ENCODE data around the gene CYTH1. TPM values are rescaled to one million over a fixed set of nuclear protein-coding genes. Genes with fewer than 3 reads are reported as not detected.

CYTH1 gene
- polyA plus RNA-seq, 4 donors = 37.6 to 46.3 (median 38.9) TPM

- 87 to 90% (median 89%) methylated on average over 16 of the region's 16 CpGs for WGBS, 3 donors
- peaks cover 21 to 53% (median 44%) of the 10 kb centered on the region in 3 donors for H3K36me3 ChIP-seq (ENCODE audit: control insufficient read depth in 3 of 3, insufficient read depth in 2 of 3, low read depth in 1 of 3, low read length in 3 of 3)
- H3K27me3 ChIP-seq (ENCODE audit: control insufficient read depth in 3 of 3, insufficient read depth in 3 of 3, low read length in 3 of 3) = no peaks in the 10 kb centered on the region
- DNase-seq (no peak), FAIRE-seq (no peak)
- H3K27ac ChIP-seq (ENCODE audit: low read depth in 1 of 3, low read length in 2 of 3) = no peak overlapping the region
- H3K4me3 ChIP-seq (ENCODE audit: low read depth in 1 of 3, low read length in 3 of 3) = no peak overlapping the region
- H3K4me1 ChIP-seq (ENCODE audit: control insufficient read depth in 3 of 3, insufficient read depth in 2 of 3, low read depth in 1 of 3, low read length in 2 of 3) = no peaks in the 10 kb centered on the region
- no peaks in the 10 kb centered on the region for H3K9me3 ChIP-seq (ENCODE audit: control insufficient read depth in 2 of 2, insufficient read depth in 1 of 2, low read depth in 1 of 2, low read length in 1 of 2)
Observed at GRCh38 chr17:78694805-78695531, 87.1 kb downstream of the CYTH1 start.

DNA sequence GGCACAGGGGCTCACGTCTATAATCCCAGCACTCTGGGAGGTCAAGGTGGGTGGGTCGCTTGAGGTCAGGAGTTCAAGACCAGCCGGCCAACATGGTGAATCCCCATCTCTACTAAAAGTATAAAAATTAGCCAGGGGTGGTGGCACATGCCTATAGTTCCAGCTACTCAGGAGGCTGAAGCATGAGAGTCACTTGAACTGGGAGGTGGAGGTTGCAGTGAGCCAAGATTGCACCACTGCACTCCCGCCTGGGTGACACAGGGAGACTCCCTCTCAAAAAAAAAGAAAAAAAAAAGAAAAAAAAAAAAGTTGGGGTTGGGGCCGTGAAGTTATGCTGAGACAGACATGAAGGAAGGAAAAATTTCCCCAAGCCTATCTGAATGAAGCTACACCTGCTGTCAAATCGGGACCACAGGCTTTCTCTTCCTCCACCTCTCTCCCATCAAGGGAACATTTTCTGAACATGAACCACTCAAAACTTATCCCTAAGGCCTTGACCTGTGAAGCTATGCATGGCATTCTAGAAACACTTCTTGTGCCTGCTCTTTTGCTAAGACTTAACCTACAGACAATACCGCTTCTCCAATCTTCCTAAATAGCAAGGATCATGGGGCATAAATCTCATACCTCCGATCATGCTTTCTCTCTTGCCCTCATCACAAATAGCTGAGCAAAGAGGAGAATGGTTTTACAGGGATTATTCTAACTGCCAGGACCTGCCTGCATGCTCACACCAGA, 88.6 kb downstream of the CYTH1 start:
- no peak for DNase-seq

DNA sequence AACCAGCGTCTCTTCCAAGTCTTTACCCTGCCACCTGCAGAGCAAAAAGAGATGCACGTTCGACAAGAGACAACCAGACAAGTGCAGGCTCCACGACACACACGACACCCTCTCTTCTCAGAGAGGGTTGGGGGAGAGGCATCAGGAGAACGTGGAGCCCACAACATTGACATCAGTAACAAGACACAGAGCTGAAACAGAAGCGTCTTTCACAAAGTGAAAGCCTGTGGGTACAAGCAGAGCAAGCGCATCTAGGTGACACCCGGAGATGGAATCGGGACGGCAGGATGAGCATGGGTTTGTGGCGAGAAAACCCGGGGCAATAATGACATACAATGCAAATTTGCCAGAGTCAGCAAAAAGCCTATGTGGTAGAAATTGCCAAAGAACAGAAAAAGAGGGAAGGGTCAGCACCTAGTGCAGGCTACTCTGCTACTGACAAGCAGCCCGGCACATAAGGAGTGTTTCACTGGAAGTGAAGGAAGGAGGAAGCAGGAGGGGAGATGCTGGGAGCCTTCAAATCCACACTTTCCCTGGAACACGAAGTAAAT, 89.5 kb downstream of the CYTH1 start:
- Histone ChIP-seq H3K4me1 (ENCODE audit: control insufficient read depth in 3 of 3, insufficient read depth in 2 of 3, low read depth in 1 of 3, low read length in 2 of 3) (no peaks in the 10 kb centered on the region), H3K36me3 (ENCODE audit: control insufficient read depth in 3 of 3, insufficient read depth in 2 of 3, low read depth in 1 of 3, low read length in 3 of 3) (peaks cover 16 to 59% (median 29%) of the 10 kb centered on the region in 3 donors), H3K27ac (ENCODE audit: low read depth in 1 of 3, low read length in 2 of 3) (no peak overlapping the region), H3K9me3 (ENCODE audit: control insufficient read depth in 2 of 2, insufficient read depth in 1 of 2, low read depth in 1 of 2, low read length in 1 of 2) (peaks cover 0 to 3% of the 10 kb centered on the region in 2 donors), H3K27me3 (ENCODE audit: control insufficient read depth in 3 of 3, insufficient read depth in 3 of 3, low read length in 3 of 3) (no peaks in the 10 kb centered on the region), H3K4me3 (ENCODE audit: low read depth in 1 of 3, low read length in 3 of 3) (no peak overlapping the region)
- DNase-seq = no peak
- WGBS, 3 donors = 92 to 96% (median 95%) methylated on average over 15 of the region's 15 CpGs
- no peak for FAIRE-seq

More for the DNA sequence above, 88.6 kb downstream of the CYTH1 start:
- Histone ChIP-seq H3K4me1 (ENCODE audit: control insufficient read depth in 3 of 3, insufficient read depth in 2 of 3, low read depth in 1 of 3, low read length in 2 of 3) (no peaks in the 10 kb centered on the region), H3K4me3 (ENCODE audit: low read depth in 1 of 3, low read length in 3 of 3) (no peak overlapping the region), H3K36me3 (ENCODE audit: control insufficient read depth in 3 of 3, insufficient read depth in 2 of 3, low read depth in 1 of 3, low read length in 3 of 3) (peaks cover 18 to 56% (median 35%) of the 10 kb centered on the region in 3 donors), H3K9me3 (ENCODE audit: control insufficient read depth in 2 of 2, insufficient read depth in 1 of 2, low read depth in 1 of 2, low read length in 1 of 2) (peaks cover 0 to 3% of the 10 kb centered on the region in 2 donors), H3K27ac (ENCODE audit: low read depth in 1 of 3, low read length in 2 of 3) (no peak overlapping the region), H3K27me3 (ENCODE audit: control insufficient read depth in 3 of 3, insufficient read depth in 3 of 3, low read length in 3 of 3) (no peaks in the 10 kb centered on the region)
- 89 to 94% (median 90%) methylated on average over 8 of the region's 8 CpGs for WGBS, 3 donors
- FAIRE-seq = no peak

- WGBS, 3 donors = 93 to 96% (median 95%) methylated on average over 2 of the region's 2 CpGs
- Histone ChIP-seq H3K4me1 (ENCODE audit: control insufficient read depth in 3 of 3, insufficient read depth in 2 of 3, low read depth in 1 of 3, low read length in 2 of 3) (no peaks in the 10 kb centered on the region), H3K36me3 (ENCODE audit: control insufficient read depth in 3 of 3, insufficient read depth in 2 of 3, low read depth in 1 of 3, low read length in 3 of 3) (peaks cover 10 to 55% (median 19%) of the 10 kb centered on the region in 3 donors), H3K9me3 (ENCODE audit: control insufficient read depth in 2 of 2, insufficient read depth in 1 of 2, low read depth in 1 of 2, low read length in 1 of 2) (peaks cover 0 to 3% of the 10 kb centered on the region in 2 donors), H3K27ac (ENCODE audit: low read depth in 1 of 3, low read length in 2 of 3) (no peak overlapping the region), H3K27me3 (ENCODE audit: control insufficient read depth in 3 of 3, insufficient read depth in 3 of 3, low read length in 3 of 3) (no peaks in the 10 kb centered on the region), H3K4me3 (ENCODE audit: low read depth in 1 of 3, low read length in 3 of 3) (no peak overlapping the region)
- DNase-seq = no peak
- FAIRE-seq = no peak
Observed at GRCh38 chr17:78689029-78689428, 93.0 kb downstream of the CYTH1 start.

- no peak for FAIRE-seq
- WGBS, 3 donors = 94 to 96% (median 95%) methylated on average over 7 of the region's 7 CpGs
Observed at GRCh38 chr17:78687944-78688343, 94.1 kb downstream of the CYTH1 start.

GRCh38 chr17:78687125-78687524, 94.9 kb downstream of the CYTH1 start:
- Histone ChIP-seq H3K9me3 (ENCODE audit: control insufficient read depth in 2 of 2, insufficient read depth in 1 of 2, low read depth in 1 of 2, low read length in 1 of 2) (peaks cover 0 to 3% of the 10 kb centered on the region in 2 donors), H3K4me1 (ENCODE audit: control insufficient read depth in 3 of 3, insufficient read depth in 2 of 3, low read depth in 1 of 3, low read length in 2 of 3) (no peaks in the 10 kb centered on the region), H3K27ac (ENCODE audit: low read depth in 1 of 3, low read length in 2 of 3) (no peak overlapping the region), H3K36me3 (ENCODE audit: control insufficient read depth in 3 of 3, insufficient read depth in 2 of 3, low read depth in 1 of 3, low read length in 3 of 3) (peaks cover 11 to 56% (median 17%) of the 10 kb centered on the region in 3 donors), H3K4me3 (ENCODE audit: low read depth in 1 of 3, low read length in 3 of 3) (no peak overlapping the region), H3K27me3 (ENCODE audit: control insufficient read depth in 3 of 3, insufficient read depth in 3 of 3, low read length in 3 of 3) (no peaks in the 10 kb centered on the region)
- 78 to 97% (median 92%) methylated on average over 3 of the region's 3 CpGs for WGBS, 3 donors
- DNase-seq = no peak
- no peak for FAIRE-seq

More at GRCh38 chr17:78687944-78688343, 94.1 kb downstream of the CYTH1 start:
- no peak for DNase-seq
- Histone ChIP-seq H3K36me3 (ENCODE audit: control insufficient read depth in 3 of 3, insufficient read depth in 2 of 3, low read depth in 1 of 3, low read length in 3 of 3) (peaks cover 14 to 59% (median 17%) of the 10 kb centered on the region in 3 donors), H3K4me3 (ENCODE audit: low read depth in 1 of 3, low read length in 3 of 3) (no peak overlapping the region), H3K4me1 (ENCODE audit: control insufficient read depth in 3 of 3, insufficient read depth in 2 of 3, low read depth in 1 of 3, low read length in 2 of 3) (no peaks in the 10 kb centered on the region), H3K9me3 (ENCODE audit: control insufficient read depth in 2 of 2, insufficient read depth in 1 of 2, low read depth in 1 of 2, low read length in 1 of 2) (peaks cover 0 to 3% of the 10 kb centered on the region in 2 donors), H3K27ac (ENCODE audit: low read depth in 1 of 3, low read length in 2 of 3) (no peak overlapping the region), H3K27me3 (ENCODE audit: control insufficient read depth in 3 of 3, insufficient read depth in 3 of 3, low read length in 3 of 3) (no peaks in the 10 kb centered on the region)

DNA sequence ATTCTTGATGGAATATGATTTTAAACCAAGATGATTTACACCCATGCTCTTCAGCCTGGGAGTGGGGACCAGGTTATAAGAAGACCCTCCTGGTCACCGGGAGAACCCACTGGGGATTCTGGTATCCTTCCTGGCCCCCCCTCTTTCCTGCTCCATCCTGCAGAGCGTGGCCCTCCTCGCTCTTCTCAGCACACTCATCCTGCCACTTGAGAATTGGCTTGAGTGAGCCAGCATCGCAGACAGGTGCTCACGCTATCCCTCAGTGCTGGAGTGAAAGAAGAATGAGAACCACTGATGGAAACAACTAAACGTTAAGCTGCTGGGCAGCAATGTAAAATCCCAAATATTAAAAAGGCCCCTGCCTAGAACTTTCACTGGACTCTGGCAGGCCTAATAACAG, 98.0 kb downstream of the CYTH1 start:
- no peak overlapping the region for H3K27ac ChIP-seq (ENCODE audit: low read depth in 1 of 3, low read length in 2 of 3)
- H3K36me3 ChIP-seq (ENCODE audit: control insufficient read depth in 3 of 3, insufficient read depth in 2 of 3, low read depth in 1 of 3, low read length in 3 of 3) = peaks cover 20 to 61% (median 23%) of the 10 kb centered on the region in 3 donors
- no peaks in the 10 kb centered on the region for H3K27me3 ChIP-seq (ENCODE audit: control insufficient read depth in 3 of 3, insufficient read depth in 3 of 3, low read length in 3 of 3)
- H3K4me1 ChIP-seq (ENCODE audit: control insufficient read depth in 3 of 3, insufficient read depth in 2 of 3, low read depth in 1 of 3, low read length in 2 of 3) = no peaks in the 10 kb centered on the region
- no peak overlapping the region for H3K4me3 ChIP-seq (ENCODE audit: low read depth in 1 of 3, low read length in 3 of 3)
- no peaks in the 10 kb centered on the region for H3K9me3 ChIP-seq (ENCODE audit: control insufficient read depth in 2 of 2, insufficient read depth in 1 of 2, low read depth in 1 of 2, low read length in 1 of 2)
- 87 to 98% (median 90%) methylated on average over 6 of the region's 6 CpGs for WGBS, 3 donors
- DNase-seq (no peak), FAIRE-seq (no peak)

DNA sequence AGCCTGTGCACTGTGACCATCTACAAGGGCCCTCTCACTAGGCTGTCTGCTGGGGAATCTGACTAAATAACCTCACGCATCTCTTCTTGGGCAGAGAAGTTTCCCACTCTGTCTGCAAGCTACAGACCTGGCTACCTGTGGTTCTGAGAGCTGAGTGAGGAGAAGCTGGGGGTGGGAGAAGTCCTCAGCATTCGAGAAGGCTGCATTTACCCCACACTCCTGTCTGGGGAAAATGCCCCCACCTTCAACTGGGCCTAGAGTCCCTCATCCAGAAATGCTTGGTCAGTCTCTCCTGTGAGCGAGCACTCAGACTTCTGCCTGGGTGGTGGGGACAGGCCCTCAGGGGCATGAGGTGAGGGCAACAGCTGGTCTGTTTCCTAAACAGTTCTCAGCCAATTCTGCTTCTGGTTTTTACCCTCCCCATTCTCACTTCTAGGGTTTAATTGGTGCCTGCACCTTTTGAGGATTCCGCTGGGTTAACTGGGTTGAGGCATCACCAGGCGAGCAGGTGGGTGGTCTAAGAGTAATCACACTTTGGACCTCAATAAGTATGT, 98.6 kb downstream of the CYTH1 start:
- peaks cover 20 to 62% (median 24%) of the 10 kb centered on the region in 3 donors for H3K36me3 ChIP-seq (ENCODE audit: control insufficient read depth in 3 of 3, insufficient read depth in 2 of 3, low read depth in 1 of 3, low read length in 3 of 3)
- WGBS, 3 donors = 94 to 96% (median 95%) methylated on average over 5 of the region's 5 CpGs
- DNase-seq = no peak
- no peaks in the 10 kb centered on the region for H3K4me1 ChIP-seq (ENCODE audit: control insufficient read depth in 3 of 3, insufficient read depth in 2 of 3, low read depth in 1 of 3, low read length in 2 of 3)
- FAIRE-seq = no peak
- H3K9me3 ChIP-seq (ENCODE audit: control insufficient read depth in 2 of 2, insufficient read depth in 1 of 2, low read depth in 1 of 2, low read length in 1 of 2) = no peaks in the 10 kb centered on the region
- no peak overlapping the region for H3K4me3 ChIP-seq (ENCODE audit: low read depth in 1 of 3, low read length in 3 of 3)
- H3K27ac ChIP-seq (ENCODE audit: low read depth in 1 of 3, low read length in 2 of 3) = no peak overlapping the region
- H3K27me3 ChIP-seq (ENCODE audit: control insufficient read depth in 3 of 3, insufficient read depth in 3 of 3, low read length in 3 of 3) = no peaks in the 10 kb centered on the region

All from small intestine (tissue), 7 donors.